HG02938 (cell line): ENCODE results near the gene PPARA.
"Not testable (repeated sequence)": the region's sequence is repeated elsewhere in the genome, so short reads cannot be mapped to it uniquely, and the experiment has no call there.

Experiments used
- ATAC-seq: cut with Tn5 transposase; IDR thresholded peaks from one replicate; pipeline ENCODE4 v1.9.1; 2021; ENCODE audit warnings: mild to moderate bottlenecking, moderate library complexity; ENCODE audit not compliant: unreplicated experiment

PPARA gene

GRCh38 chr22:46165977-46166376 is 15.7 kb downstream of the PPARA start:
- ATAC-seq, result no peak

GRCh38 chr22:46169628-46170027 is 19.3 kb downstream of the PPARA start:
- no peak for ATAC-seq

GRCh38 chr22:46171940-46172339 is 21.6 kb downstream of the PPARA start:
- ATAC-seq, result no peak

GRCh38 chr22:46172522-46173110 is 22.3 kb downstream of the PPARA start:
- ATAC-seq, result no peak

- ATAC-seq, result no peak
Observed at GRCh38 chr22:46173152-46173551, 22.8 kb downstream of the PPARA start.

GRCh38 chr22:46175631-46176030 is 25.3 kb downstream of the PPARA start:
- no peak for ATAC-seq

GRCh38 chr22:46176508-46177003 is 26.2 kb downstream of the PPARA start:
- ATAC-seq, result no peak

- no peak for ATAC-seq
Observed at GRCh38 chr22:46178755-46179505, 28.6 kb downstream of the PPARA start.

- ATAC-seq, result no peak
Observed at GRCh38 chr22:46179748-46180147, 29.4 kb downstream of the PPARA start.

GRCh38 chr22:46180370-46181137 is 30.2 kb downstream of the PPARA start:
- no peak for ATAC-seq

GRCh38 chr22:46183733-46184132 is 33.4 kb downstream of the PPARA start:
- ATAC-seq, result no peak

GRCh38 chr22:46185283-46185682 is 35.0 kb downstream of the PPARA start:
- no peak for ATAC-seq

- ATAC-seq, result no peak
Observed at GRCh38 chr22:46187862-46188261, 37.5 kb downstream of the PPARA start.

- no peak for ATAC-seq
Observed at GRCh38 chr22:46192210-46192993, 42.1 kb downstream of the PPARA start.

GRCh38 chr22:46193898-46194310 is 43.6 kb downstream of the PPARA start:
- ATAC-seq, result no peak

- ATAC-seq, result no peak
Observed at GRCh38 chr22:46195487-46196165, 45.3 kb downstream of the PPARA start.

- no peak for ATAC-seq
Observed at GRCh38 chr22:46196278-46196677, 46.0 kb downstream of the PPARA start.

- no peak for ATAC-seq
Observed at GRCh38 chr22:46198274-46198673, 47.9 kb downstream of the PPARA start.

- not testable (repeated sequence) for ATAC-seq
Observed at GRCh38 chr22:46198806-46199205, 48.5 kb downstream of the PPARA start.

- ATAC-seq, result no peak
Observed at GRCh38 chr22:46201059-46201757, 50.9 kb downstream of the PPARA start.
